Esophagus squamous epithelium (tissue), 4 donors: ENCODE results near the gene NDUFB3.

Experiments
- POLR2A ChIP-seq, 4 donors: fragments of 450-650 bp; IDR thresholded peaks; one replicate each; pipeline ENCODE4 v1.6.1; 2017; ENCODE audit warnings: antibody characterized with exemption in 4 of 4, mild to moderate bottlenecking in 4 of 4, moderate library complexity in 3 of 4
- TF ChIP-seq, protein P1 (sequence below), 6 experiments: fragments of 450-650 bp in 4 of 6; fragments of 200-600 bp in 2 of 6; sonication (generic) in 2 of 6; IDR thresholded peaks; one replicate each; pipeline ENCODE4 v1.5.1; 2016 to 2019; ENCODE audit warnings: antibody characterized with exemption in 6 of 6, mild to moderate bottlenecking in 4 of 6, moderate library complexity in 4 of 6

DNA sequence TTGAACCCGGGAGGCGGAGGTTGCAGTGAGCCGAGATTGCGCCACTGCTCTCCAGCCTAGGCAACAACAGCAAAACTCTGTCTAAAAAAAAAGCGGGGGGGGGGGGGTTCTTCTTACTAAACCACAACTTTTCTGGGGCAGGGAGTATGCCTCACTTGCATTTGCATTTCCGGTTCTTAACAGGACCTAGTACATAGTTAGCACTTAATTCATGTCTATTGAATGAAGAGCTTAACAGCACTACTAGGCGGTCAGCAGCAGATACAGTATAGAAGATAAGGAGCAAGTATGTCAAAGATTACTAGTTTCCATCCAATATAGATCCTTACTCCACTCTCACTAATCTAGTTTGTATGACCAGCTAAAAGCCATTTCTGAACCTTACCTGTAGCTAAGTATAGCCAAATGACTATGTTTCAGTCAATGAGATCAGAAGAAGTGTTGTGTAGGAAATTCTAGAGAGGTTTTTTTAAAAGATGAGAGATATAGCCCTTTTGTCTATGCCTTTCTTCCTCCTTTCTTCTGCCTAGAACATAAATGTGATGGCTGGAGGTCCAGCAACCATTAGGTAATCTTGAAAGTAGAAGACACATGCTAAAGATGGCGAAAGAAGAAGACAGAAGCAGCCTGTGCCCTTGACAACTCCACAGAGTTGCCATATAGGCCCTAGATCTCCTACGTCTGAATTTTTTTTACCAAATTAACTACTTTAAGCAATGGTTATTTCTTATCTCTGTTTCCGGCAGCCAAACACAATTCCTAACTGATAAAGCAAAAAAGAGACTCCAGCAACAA, 11.6 kb upstream of the NDUFB3 start:
- TF ChIP-seq, protein P1, sequence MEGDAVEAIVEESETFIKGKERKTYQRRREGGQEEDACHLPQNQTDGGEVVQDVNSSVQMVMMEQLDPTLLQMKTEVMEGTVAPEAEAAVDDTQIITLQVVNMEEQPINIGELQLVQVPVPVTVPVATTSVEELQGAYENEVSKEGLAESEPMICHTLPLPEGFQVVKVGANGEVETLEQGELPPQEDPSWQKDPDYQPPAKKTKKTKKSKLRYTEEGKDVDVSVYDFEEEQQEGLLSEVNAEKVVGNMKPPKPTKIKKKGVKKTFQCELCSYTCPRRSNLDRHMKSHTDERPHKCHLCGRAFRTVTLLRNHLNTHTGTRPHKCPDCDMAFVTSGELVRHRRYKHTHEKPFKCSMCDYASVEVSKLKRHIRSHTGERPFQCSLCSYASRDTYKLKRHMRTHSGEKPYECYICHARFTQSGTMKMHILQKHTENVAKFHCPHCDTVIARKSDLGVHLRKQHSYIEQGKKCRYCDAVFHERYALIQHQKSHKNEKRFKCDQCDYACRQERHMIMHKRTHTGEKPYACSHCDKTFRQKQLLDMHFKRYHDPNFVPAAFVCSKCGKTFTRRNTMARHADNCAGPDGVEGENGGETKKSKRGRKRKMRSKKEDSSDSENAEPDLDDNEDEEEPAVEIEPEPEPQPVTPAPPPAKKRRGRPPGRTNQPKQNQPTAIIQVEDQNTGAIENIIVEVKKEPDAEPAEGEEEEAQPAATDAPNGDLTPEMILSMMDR (IDR thresholded peaks at IDR 0.05), result no peak
- no peak for TF ChIP-seq POLR2A (IDR thresholded peaks at IDR 0.05)
